Measurements from ENCODE around the gene HOXC10. TPM values are rescaled to one million over a fixed set of nuclear protein-coding genes. Genes with fewer than 3 reads are reported as not detected.
A peak's percentile ranks its signal among the peaks of the same experiment; 100 is the strongest.

The HOXC10 gene
- 57.9 TPM for polyA plus RNA-seq (ENCODE audit: insufficient read length)

DNA sequence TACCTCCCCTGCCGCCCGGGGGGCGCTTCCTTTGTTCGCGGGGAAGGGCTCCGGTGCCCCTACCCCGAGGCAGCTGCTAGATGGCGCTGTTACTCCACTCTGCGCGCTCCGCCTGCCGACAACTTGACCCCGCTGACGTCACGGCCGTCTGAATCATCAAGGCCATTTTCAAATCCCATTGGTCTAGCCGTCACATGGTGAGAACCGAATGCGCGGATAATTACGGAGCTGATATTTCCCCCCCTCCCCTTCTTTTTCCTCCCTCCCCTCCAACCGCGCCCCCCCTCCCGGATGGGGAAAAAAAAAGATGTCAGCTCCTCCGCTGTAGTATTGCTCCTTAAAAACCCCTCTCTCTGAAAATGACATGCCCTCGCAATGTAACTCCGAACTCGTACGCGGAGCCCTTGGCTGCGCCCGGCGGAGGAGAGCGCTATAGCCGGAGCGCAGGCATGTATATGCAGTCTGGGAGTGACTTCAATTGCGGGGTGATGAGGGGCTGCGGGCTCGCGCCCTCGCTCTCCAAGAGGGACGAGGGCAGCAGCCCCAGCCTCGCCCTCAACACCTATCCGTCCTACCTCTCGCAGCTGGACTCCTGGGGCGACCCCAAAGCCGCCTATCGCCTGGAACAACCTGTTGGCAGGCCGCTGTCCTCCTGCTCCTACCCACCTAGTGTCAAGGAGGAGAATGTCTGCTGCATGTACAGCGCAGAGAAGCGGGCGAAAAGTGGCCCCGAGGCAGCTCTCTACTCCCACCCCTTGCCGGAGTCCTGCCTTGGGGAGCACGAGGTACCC, at the start of gene HOXC10:
Gene HOXC10 (plus strand): TSS at position 246 of the 791 bp plus-strand sequence. CDS start 114 bp downstream, at position 360.
- DNase-seq: peak; percentile 99

DNA sequence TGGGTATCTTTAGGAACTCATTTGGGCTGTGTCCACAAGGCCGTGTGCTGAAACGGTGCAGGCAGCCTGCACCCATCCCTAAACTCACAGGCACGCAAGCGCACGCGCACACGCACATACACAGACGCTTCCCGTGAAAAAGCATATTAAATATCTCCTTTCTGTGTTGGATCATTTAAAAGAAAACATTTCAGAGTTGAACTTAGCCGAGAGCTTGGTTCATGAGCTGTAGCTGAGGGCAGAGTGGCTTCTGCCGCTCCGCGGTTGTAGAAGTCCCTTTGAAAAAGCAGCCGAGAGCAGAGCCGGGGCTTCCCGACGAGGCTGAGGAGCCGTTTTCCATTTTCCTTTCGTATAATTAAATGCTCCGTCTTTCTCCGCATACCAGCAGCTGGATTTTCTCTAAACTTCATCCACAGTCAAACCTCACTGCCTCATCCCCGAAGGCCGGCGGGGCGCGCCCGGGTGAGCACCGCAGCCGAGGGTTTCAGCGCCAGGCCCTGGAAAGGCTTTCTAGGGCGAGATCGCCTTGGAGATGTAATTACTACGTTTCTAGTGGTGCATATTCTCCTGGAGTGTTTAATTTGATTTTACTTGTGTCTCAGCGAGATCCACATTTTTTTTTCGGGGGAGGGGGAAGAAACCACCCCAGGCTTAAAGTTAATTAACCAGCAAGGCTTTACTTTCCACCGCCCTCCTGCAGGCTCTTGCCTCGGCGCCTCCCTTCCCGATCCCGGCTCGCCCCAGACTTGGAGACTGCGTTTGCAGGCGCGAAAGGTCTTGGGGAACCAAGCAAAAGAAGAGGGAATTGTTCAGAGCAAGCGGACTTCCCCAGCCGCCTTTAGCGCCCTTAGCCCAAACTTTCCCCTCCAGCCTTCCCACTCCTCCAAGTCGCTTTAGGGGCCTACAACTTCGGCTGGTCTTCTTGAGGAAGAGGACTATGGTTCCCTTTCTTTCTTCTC, 49.3 kb upstream of the HOXC10 start:
- no peak for DNase-seq

DNA sequence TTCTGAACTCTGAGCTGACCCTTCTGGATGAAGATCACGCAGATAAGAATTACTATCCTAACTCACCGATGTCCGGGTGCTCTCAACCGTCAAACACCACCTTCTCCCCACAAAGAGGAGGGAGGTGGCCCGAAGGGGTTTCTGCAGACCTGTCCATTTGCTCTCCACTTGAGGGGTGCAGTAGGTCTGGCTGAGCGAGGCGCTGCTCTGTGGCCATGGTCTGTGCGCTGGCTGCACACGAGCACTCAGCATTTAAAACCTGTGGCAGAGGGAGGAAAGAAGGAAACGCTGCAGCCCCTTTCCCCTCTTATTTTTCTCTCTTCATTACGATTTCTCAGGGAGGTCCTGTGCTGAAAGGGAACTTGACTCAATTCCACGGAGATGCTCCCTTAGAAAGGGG, 47.8 kb upstream of the HOXC10 start:
- no peak for DNase-seq

DNA sequence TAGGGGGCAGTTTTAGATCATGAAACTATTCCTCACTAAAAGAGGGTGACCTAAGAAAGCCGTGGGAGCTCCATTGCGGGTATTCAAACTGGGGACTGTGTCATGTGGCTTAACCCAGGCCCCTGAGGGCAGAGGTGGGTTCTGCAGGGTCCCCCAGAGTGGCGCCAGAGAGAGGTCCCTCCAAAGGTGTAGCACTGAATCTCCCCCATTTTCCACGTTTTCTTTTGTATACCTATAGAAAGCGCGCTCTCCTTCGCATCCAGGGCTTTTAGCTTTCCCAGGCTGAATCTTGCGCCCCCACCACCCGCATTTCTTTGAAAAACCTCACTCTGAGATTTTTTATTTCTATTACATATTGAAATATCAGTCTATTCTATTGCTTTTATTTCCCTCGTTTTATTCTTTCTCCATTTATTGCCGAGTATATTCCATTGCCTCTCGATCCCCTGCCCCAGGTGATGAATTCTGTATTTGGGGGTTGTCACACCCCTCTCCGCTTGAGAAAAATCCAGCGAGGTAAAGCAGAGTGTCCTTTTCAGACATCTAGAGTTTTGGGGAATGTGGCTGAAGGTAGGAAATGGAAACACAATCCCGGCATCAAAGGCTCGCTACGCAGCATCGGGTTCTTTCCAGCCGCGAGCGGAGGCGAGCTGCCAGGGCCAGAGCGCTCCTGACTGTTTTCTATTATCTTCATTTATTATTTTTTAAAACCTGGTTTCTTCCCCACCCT, 47.2 kb upstream of the HOXC10 start:
- DNase-seq: no peak

DNA sequence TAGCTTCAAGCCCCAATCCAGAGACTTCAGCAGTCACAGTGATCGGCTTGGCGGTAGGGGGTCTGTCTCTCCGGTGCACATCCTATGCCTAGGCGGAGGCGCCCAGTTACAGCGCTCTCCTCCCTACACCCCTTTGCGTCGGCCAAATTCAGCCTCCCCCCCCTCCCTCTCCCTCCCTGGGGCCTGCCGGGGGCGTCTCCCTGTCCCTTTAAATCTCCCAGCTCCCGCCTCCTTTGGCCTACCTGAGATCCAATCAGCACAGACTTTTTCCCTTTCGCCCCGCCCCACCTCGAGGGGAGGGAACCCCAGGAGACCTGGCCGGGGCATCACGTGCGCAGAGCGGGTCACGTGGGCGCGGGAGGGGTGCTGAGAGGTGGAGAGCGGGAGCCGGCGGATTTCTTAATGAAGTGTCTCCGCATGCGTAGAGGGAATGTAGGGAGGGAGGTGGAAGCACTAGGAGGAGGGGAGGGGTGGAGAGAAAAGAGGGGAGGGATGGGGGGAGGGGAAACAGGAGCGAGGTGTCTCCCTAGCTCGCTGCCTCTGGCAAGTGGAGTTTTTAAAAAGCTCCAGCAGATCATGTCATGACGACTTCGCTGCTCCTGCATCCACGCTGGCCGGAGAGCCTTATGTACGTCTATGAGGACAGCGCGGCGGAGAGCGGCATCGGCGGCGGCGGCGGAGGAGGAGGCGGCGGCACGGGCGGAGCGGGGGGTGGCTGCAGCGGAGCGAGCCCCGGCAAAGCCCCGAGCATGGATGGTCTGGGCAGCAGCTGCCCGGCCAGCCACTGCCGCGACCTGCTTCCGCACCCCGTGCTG, 46.4 kb upstream of the HOXC10 start, which contains the start of gene HOXC13:
Gene HOXC13 (plus strand): TSS at position 506 of the 815 bp plus-strand sequence. CDS start 76 bp downstream, at position 582.
- DNase-seq: peak; percentile 68

DNA sequence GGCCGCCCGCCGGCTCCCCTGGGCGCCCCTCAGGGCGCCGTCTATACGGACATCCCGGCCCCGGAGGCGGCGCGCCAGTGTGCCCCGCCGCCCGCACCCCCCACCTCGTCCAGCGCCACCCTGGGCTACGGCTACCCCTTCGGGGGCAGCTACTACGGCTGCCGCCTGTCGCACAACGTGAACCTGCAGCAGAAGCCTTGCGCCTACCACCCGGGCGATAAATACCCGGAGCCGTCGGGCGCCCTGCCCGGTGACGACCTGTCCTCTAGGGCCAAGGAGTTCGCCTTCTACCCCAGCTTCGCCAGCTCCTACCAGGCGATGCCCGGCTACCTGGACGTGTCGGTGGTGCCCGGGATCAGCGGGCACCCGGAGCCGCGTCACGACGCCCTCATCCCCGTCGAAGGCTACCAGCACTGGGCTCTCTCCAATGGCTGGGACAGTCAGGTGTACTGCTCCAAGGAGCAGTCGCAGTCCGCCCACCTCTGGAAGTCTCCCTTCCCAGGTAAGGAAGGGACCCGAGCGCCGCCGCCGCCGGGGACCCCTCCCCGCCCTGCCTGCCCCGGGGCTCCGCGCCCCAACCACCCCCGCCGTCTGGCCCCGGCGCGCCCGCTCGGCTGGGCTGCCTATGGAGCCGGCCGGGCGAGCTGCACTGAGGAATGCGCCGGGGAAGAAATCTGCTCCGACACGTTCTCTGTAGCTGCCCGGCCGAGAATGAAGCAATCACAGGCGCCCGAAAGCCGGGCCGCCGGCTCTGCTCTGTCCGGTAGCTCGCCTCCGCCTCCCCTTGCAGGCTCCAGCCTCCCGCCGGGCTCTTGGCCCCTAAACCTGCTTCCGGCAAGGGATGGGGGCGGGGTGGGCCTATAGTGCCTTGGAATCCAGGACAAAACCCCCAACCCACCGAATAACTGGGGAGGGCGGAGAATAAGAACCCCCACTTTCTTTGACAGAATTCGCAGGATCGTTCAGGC, 45.5 kb upstream of the HOXC10 start:
- DNase-seq: no peak

DNA sequence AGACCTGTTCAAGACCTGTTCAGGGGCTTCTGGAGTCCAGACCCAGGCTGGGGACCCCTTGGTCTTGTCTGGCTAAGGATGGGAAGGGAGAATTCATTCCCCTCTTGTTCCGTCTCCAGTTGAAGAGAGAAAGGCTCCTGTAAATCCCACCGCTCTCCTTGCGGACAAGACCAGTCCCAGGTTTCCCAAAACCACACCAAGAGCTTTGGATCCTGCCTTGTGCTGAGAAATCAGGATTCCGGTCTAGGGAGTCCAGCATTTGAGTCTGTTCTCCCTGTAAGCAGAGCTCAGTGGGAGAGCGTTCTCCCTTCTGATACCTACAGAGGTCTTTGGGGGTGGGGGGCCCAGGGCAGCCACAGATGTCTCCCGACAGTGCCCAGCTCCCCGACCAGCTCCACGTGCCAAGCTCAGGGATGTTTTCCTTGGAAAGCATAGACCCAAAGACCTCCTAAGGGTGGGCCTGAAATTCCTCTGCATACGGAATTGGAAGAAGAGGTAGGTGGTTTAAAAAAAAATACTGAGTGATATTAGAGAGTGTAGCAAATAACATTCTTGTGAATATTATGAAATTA, 44.4 kb upstream of the HOXC10 start:
- DNase-seq: no peak

DNA sequence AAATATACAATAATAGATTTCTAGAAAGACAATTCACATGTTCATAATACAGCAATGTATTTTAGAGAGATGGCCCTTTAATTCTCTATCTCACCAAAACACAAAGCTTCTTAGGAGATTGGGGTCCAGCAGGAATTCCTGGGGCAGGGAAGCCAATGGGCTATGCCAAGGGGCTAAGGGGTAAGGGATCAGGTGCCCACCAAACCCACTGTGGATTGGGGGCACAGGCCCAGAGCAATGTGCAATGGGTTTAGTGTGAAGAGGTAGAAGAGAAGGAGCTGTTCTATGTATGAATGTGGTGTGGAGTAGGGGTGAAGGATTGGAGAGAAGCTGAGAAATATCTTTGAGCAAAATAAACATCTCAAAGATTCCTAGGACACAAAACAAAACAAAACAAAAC, 43.8 kb upstream of the HOXC10 start:
- DNase-seq: no peak

DNA sequence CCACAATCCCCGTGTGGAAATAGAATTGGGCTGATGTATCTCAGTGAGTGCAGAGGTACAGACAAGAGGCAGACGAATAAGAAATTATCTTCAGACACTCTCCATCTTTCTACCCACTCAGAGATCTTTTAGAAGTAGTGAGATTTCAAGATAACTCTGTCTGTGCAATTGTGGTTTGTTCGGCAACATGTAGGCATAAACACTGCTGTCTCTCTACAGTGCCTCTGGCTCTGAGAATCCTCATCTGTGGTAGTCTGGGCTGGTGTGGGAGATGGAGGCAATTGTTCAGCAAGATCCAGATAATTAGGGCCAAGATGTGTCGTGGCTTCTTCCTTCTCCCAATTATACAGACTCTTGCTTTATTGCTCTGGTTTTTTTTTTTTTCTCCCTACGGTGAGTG, 43.2 kb upstream of the HOXC10 start:
- DNase-seq: no peak

DNA sequence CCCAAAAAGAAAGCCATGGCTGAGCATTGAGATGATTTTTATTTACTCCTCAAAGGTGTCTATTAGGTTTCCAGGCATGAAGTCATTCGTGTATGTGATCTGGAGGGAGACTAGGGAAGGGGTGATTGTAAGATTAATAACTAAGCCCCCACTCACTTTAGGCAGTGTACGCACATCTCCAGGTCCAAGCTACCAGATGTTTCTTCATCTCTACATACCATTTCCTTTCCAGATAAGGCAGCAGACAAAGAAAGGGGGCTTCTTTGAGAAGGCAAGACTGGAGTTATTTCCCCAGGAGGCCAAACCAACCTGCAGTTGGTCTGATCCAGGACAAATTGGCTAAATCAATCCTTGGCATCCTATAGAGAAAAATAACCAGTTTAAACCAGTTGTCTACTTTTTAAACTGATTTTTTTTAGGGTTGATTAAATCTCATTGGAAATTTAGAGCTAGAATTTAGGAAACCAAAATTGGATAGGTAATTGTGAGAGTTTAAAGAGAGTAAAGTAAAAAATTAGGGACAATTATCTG, 42.4 kb upstream of the HOXC10 start:
- no peak for DNase-seq

DNA sequence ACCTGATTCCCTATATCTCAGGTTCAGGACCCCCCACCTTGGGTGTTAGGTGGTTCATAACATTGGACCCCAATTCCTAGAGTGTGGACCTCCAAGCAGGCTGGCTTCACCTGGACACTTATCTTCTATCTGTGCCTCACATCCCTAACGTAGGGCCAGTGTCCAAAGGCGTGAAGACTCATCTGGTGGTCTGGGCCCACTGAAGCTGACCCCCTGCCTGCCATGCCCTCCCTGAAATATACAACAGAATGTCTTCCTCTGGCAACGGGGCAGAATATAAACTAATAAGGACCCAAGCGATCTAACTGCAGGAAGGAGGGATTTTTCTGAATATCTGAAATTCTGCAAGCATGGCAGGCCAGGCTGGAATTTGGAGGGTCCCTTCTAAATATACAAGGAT, 40.7 kb upstream of the HOXC10 start:
- no peak for DNase-seq

DNA sequence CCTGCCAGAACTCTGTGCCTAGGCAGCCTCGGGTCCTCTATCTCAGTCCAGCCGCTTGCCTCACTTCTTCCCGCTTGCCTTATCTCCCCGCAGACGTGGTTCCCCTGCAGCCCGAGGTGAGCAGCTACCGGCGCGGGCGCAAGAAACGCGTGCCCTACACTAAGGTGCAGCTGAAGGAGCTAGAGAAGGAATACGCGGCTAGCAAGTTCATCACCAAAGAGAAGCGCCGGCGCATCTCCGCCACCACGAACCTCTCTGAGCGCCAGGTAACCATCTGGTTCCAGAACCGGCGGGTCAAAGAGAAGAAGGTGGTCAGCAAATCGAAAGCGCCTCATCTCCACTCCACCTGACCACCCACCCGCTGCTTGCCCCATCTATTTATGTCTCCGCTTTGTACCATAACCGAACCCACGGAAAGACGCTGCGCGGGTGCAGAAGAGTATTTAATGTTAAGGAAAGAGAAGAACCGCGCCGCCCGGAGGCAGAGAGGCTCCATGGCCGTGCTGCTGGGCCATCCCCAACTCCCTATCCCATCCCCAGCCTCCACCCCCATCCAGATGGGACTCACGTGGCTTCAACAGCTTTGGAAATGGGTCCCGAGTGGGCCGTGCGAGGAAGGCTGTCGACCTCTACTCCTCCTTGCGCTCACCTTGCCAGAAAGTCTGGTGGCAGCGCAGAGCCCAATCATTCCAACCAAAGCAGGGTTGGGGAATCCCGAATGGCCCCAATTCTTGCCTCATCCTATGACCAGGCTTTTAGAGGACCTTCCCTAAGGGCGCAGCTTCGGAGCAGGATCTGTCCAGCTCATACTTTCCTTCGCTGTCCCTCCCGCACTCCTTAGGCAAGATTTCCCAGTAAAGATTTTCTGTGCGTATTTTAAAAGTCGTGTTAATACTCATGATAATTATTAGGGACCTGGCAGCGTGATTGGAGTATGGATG, 39.8 kb upstream of the HOXC10 start:
- no peak for DNase-seq

DNA sequence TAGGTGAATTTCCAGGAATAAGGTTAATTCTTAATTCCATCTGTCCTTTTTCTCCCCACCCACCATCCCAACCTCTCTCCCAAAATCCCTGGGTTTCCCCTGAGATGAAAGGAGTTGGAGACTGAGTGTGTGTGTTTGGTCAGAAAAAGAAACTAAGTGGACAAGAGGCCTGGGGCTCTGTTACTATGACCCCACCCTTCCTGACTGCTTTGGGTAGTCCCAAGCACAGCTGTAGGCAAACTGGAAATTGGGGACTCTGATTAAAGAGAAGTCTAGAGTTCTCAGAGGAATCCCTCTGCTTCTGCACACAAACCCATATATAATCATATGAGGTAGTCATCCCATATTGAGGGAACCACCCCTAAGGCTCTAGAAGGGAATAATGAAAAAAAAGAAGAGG, 37.2 kb upstream of the HOXC10 start:
- DNase-seq: no peak

DNA sequence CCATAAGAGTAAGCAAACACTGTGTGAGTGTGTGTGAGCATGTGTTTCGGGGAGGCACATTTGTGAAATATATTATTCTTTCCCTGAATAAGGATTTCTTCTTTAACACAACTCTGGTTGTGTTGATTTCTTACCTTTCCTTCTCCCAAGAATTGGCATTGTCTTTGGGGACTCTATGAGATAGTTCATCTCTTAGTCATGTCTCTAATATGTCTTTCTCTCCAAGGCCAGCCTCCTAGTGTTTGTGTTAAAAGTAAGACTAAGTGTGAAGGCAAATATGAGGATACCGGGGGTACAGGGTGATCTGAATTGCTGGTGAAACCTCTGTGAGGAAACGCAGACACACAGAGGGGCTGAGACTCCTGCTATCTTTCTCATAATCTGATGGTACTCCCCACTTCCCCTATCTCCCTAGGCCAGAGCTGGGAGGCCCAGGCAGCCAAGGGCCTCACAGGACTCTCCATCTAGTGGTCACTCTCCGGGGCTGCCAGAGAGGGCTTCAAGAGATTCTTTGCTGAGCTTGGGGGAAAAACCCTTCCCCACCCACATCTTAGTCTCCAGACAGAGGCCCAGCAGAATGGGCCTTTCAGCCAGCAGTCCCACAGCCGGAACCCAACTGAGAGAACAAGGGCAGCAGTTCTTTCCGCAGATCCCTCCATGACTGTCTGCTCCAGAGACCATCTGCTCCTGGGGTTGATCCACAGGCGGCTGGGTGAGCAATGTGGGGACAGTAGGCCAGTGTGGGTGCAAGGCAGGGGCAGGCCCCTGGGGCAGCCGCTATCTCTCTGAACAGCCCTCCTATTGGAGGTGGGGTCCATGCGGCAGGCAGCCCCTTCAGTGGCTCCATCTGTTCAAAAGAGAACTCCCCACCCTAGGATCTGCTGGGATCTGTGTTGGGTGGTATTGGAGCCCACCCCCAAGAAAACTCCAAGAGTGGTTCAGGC, 36.0 kb upstream of the HOXC10 start:
- no peak for DNase-seq

DNA sequence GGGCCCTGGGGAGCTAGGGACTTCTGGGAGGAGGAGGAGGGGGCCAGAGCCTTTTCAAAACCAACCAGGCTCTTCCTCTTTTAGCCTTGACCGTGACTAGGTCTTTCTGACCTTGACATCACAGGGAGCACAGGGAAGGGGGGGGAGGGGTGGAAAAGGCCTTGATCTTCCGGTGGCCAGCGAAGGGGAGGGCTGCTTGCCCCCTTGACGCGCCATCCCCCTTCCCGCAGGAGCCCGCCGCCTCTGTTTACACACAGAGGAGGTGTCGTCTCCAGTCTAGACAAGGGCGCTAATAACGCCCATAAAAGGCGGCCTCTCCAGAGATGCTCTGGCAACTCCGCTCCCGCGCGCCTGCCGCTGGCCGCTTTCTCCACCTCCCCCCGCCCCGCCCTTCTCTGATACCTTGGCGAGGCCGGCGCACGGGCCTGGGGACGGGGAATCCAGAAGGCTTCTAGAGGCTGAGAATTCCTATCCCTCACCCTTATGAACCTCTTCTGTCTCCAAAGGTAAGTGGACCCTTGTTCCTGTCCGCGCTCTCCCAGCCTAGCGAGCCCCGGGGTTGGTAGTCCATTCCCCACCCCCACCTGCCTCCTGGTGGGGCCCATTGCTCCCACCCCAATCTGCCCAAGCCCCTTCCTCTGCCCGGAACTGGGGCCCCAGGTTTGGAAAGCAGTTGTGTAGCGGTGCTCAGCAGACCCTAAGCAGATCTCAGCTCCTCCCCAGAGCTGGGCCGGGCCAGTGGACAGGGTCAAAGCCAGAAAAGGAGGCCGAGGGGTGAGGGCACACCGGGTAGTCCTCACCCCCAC, 35.1 kb upstream of the HOXC10 start:
- DNase-seq: no peak

DNA sequence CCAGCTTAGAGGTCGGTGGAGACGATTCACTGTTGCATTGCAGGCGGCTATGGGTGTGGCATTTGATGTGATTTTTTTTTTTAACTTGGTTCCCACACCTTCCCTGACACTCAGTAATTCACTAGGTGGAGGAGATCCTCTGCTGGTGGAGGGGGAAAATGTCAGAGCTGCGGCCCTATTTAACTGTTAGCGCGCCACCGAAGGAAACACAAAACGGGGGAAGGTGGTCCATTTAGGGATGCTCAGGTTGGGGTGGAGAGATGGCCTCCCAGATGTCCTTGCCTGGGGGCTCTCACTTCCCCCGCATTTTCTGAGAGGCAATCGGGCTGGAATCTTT, 34.5 kb upstream of the HOXC10 start:
- DNase-seq: no peak
